ENCODE measurements around the gene RTEL1.

RTEL1 gene

DNA sequence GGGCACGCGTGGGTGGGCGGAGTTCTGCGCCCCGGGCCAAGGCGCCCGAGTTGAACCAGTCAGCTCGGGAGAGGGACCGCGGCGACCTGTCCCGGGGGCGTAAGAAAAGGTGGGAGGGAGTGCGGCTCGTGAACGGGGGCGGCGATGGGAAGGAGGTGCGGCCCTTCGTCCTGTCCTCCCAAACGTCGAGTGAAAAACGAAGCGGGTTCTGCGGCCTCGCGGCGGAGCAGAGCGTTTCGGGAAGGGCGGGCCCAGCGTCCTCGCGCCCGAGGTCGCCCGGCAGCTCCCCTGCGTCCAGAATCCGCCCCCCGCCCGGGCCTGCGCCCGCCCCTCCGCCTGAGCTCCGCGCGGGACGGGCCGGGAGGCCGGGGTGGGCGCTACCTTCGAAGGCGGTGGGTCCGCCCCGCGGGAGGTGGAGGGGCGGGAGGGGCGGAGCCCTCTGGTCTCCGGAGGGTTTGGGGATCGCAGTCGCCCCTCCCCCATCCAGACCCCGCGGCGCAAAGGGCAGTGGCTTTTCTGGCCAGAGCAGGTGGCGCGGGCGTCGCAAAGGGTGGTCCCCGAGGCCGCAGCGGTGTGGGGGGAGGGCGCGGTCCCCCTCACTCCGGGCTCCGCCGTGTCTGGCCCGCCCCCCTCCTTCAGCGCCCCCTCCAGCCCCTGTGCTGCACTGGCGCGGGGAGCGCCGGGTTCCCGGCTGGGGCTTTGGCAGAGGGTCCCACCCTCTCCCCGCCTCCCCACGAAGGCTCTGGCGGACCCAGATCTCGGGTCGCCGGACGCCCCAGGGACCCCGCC, 5.7 kb upstream of the RTEL1 start:
- TF ChIP-seq, protein P1, sequence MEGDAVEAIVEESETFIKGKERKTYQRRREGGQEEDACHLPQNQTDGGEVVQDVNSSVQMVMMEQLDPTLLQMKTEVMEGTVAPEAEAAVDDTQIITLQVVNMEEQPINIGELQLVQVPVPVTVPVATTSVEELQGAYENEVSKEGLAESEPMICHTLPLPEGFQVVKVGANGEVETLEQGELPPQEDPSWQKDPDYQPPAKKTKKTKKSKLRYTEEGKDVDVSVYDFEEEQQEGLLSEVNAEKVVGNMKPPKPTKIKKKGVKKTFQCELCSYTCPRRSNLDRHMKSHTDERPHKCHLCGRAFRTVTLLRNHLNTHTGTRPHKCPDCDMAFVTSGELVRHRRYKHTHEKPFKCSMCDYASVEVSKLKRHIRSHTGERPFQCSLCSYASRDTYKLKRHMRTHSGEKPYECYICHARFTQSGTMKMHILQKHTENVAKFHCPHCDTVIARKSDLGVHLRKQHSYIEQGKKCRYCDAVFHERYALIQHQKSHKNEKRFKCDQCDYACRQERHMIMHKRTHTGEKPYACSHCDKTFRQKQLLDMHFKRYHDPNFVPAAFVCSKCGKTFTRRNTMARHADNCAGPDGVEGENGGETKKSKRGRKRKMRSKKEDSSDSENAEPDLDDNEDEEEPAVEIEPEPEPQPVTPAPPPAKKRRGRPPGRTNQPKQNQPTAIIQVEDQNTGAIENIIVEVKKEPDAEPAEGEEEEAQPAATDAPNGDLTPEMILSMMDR (IDR thresholded peaks at IDR 0.05; ENCODE audit: low read depth, low read length, missing control alignments) = no peak
- no peak for DNase-seq (ENCODE audit: extremely low read depth, low read depth)
- peak overlapping the region; percentile 50 for H3K4me3 ChIP-seq (replicated peaks; ENCODE audit: low read depth, low read length)

DNA sequence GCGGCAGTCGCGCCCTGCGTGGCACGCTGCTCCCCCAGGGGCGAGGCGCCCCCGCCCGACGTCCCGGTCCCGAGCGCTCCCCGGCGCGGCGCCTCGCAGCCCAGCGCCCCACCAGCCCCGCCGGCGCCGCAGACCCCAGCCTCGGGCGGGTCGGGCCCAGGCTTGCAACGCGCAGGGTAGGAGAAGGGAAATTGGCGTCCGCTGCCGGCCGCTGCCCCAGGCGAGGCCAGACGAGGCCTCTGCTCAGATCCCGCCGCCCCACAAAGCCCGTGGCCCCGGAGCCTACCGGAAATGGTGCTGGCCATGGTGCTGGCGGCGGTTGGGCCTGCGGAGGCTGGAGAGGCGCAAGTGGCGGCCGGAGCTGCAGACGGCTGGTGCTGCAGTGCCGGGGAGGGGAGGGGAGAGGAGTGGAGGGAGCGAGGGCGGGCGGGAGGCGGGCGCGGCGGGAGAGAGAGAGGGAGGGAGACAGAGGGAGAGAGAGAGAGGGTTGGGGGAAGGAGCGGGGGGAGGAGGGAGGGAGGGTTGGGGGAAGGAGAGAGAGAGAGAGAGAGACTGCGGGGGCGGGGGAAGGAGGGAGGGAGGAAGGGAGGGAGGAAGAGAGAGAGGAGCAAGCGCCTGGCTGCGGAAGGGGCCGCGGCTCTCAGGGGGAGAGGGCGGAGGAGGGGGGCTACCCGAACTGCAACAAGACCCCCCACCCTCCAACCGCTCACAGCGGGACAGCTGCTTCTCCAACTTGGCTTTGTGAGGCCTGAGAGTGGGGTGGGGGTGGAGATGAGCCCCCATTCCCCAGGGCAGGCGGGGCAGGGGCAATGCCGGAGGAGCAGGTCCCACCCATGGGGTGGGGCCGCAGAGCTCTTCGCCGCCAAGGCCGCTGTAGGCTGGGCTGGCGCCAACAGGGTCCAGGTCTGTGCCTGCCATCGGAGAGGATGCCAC, 4.8 kb upstream of the RTEL1 start, which contains the start of gene STMN3:
Gene STMN3, minus strand, starts transcription at position 384 of the 933 bp plus-strand sequence. Its CDS starts 79 bp downstream, at position 305.
- TF ChIP-seq, protein P1 (IDR thresholded peaks at IDR 0.05; ENCODE audit: low read depth, low read length, missing control alignments) = no peak
- peak within 1 kb of the TSS; percentile 50 for H3K4me3 ChIP-seq (replicated peaks; ENCODE audit: low read depth, low read length)
- DNase-seq (ENCODE audit: extremely low read depth, low read depth) = peak; percentile 48

DNA sequence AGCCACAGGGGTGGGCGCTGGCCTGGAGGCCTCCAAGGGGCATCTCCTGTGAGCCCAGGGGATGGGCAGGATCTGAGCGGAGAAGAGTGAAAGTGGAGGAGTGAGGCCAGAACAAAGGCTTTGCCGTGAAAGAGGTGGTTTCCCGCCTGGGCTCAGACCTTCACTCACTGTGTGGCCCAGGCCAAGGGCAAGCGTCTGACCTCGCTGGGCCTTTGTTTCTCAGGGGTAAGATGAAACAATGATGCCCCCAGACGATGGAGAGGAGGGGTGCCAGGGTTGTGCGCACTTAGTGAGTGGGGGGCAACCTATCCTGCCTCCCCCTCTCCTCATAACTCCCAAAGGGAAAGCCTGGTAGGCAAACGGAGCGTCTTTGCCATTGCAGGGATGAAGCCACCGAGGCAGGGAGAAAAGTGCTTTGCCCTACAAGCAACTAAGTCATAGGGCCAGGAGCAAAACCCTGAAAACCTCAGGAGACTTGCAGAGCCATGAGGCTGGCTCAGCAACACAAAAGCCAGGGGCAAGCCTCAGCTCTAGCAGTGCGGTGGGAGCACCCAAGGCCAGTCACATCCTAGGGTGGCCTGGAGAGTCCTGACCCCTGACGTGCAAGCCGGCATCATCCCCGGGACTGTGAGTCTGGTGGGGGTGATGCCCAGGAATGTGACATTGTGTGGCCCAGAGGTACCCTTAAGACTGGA, 4.0 kb upstream of the RTEL1 start:
- H3K4me3 ChIP-seq (replicated peaks; ENCODE audit: low read depth, low read length) = peak overlapping the region; percentile 38
- no peak for DNase-seq (ENCODE audit: extremely low read depth, low read depth)
- TF ChIP-seq, protein P1 (IDR thresholded peaks at IDR 0.05; ENCODE audit: low read depth, low read length, missing control alignments) = no peak

DNA sequence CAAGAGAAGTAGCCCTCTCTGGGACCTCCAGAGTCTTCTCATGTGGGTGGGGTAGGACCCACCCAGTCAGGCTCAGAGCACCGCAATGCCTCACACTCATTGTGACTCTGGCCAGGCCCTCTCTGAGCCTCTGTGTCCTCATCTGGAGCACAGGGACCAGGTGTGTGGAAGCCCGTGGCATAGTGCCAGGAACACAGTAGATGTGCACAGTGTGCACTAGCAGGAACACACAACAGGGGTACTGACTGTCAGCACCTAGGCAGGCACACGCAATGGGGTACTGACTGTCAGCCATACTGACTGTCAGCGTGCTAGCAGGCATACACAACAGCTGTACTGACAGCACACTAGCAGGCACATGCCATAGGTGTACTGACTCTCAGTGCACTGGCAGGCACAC, 2.9 kb upstream of the RTEL1 start:
- H3K4me3 ChIP-seq (replicated peaks; ENCODE audit: low read depth, low read length) = no peak overlapping the region
- DNase-seq (ENCODE audit: extremely low read depth, low read depth) = no peak
- TF ChIP-seq, protein P1 (IDR thresholded peaks at IDR 0.05; ENCODE audit: low read depth, low read length, missing control alignments) = no peak

DNA sequence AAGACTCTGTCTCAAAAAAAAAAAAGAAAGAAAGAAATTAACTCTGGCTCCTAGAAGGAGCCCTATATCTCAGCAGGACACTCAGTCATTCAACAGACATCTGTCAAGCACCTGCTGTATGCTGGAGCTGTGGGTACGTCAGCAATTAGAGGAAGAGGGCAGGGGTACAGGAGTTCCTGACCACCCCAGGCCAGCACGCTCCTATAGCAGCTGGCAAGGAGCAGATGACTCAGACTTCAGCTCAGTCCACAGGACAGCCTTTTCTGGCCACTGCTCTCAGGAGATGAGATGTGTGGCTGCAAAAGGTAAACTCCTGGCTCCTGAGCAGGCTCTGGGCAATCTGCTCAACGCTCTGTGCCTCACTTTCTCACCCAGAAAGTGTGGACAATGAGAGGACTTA, 1.7 kb upstream of the RTEL1 start:
- H3K4me3 ChIP-seq (replicated peaks; ENCODE audit: low read depth, low read length) = no peak overlapping the region
- TF ChIP-seq, protein P1 (IDR thresholded peaks at IDR 0.05; ENCODE audit: low read depth, low read length, missing control alignments) = no peak
- no peak for DNase-seq (ENCODE audit: extremely low read depth, low read depth)

DNA sequence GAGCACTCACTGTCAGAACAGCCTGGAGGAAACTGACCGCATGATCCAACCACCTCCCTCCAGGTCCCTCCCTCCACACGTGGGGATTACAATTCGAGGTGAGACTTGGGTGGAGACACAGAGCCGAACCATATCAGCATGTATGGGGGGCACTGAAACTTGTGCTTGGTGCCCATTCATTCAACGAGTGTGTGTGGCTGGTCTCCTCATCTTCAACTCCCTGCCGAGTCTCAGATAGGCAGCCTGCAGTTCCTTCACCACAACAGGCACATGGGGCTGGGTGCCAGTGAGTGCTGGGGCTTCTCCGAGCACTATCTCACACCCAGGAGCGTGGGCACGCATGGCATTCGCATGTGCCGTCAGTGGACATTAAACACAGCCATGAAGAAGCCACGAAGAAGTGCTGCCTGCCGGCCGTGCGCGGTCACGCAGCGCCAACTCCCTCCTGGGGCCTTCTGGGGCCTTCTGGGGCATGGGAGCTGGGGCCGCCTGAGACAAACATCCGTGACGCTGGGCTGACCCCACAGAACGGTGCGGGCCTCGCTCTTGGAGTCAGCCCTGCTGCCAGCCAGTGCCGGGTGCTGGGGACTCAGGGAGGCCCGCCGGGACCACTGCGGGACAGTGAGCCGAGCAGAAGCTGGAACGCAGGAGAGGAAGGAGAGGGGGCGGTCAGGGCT, 714 bp upstream of the RTEL1 start:
- peak overlapping the region; percentile 97 for H3K4me3 ChIP-seq (replicated peaks; ENCODE audit: low read depth, low read length)
- no peak for DNase-seq (ENCODE audit: extremely low read depth, low read depth)
- TF ChIP-seq, protein P1 (IDR thresholded peaks at IDR 0.05; ENCODE audit: low read depth, low read length, missing control alignments) = no peak

Measured in HFF-Myc (cell line).